Esophagus (tissue), 2 donors: ENCODE data around the gene PKNOX2. TPM values are rescaled to one million over a fixed set of nuclear protein-coding genes. Genes with fewer than 3 reads are reported as not detected.

Experiments used
- H3K27ac ChIP-seq, 2 donors: one replicate each; pipeline ENCODE4 v1.5.1; 2013; ENCODE audit warnings: low read depth in 2 of 2, mild to moderate bottlenecking in 2 of 2, inconsistent platforms in 1 of 2, low read length in 1 of 2, moderate library complexity in 1 of 2
- H3K27me3 ChIP-seq, 2 donors: one replicate each; pipeline ENCODE4 v1.6.1; 2013; ENCODE audit warnings: low read length in 2 of 2, control low read depth in 1 of 2, mild to moderate bottlenecking in 1 of 2; ENCODE audit not compliant: insufficient read depth in 2 of 2, control insufficient read depth in 1 of 2
- H3K36me3 ChIP-seq, 2 donors: one replicate each; pipeline ENCODE4 v1.6.1; 2013; ENCODE audit warnings: low read length in 1 of 2; ENCODE audit not compliant: control insufficient read depth in 2 of 2, insufficient read depth in 2 of 2
- H3K4me1 ChIP-seq, 2 donors: one replicate each; pipeline ENCODE4 v1.6.1; 2013; ENCODE audit warnings: low read length in 1 of 2; ENCODE audit not compliant: control insufficient read depth in 2 of 2, insufficient read depth in 2 of 2
- H3K4me3 ChIP-seq, 2 donors: one replicate each; pipeline ENCODE4 v1.5.1; 2013; ENCODE audit warnings: low read length in 2 of 2, mild to moderate bottlenecking in 2 of 2, low read depth in 1 of 2, moderate library complexity in 1 of 2
- H3K9me3 ChIP-seq, 2 donors: one replicate each; pipeline ENCODE4 v1.6.1; 2013; ENCODE audit warnings: mild to moderate bottlenecking in 2 of 2, low read depth in 1 of 2, low read length in 1 of 2, moderate library complexity in 1 of 2; ENCODE audit not compliant: control insufficient read depth in 2 of 2, insufficient read depth in 1 of 2
- WGBS, 2 donors: extraction: QIAGEN DNeasy Blood & Tissue Kit; methylation state at CpG; one replicate each; pipeline ENCODE4 v1.1.7; 2013; 5-methylcytosine and 5-hydroxymethylcytosine counted together
- polyA plus RNA-seq, 2 donors: library from polyadenylated mRNA; stranded (reverse); fragments of 200-250 nt; gene quantifications; one replicate each; pipeline ENCODE4 v1.2.3, GENCODE V29; 2013
- donor health status: healthy with polysubstance abuse.
- donor health status: Bipolar disorder and iron deficiency.

The PKNOX2 gene
- polyA plus RNA-seq, 2 donors = 0.24 to 0.43 TPM

GRCh38 chr11:125153837-125154236 is 10.7 kb upstream of the PKNOX2 start:
- no peaks in the 10 kb centered on the region for H3K36me3 ChIP-seq
- no peaks in the 10 kb centered on the region for H3K27me3 ChIP-seq
- H3K9me3 ChIP-seq = peaks cover 0 to 2% of the 10 kb centered on the region in 2 donors
- no peak overlapping the region for H3K27ac ChIP-seq
- no peaks in the 10 kb centered on the region for H3K4me1 ChIP-seq
- no peak overlapping the region for H3K4me3 ChIP-seq
- WGBS, 2 donors = 83 to 90% methylated on average over 2 of the region's 2 CpGs

GRCh38 chr11:125154378-125155099 is 10.0 kb upstream of the PKNOX2 start:
- Histone ChIP-seq H3K4me1 (no peaks in the 10 kb centered on the region), H3K9me3 (peaks cover 0 to 2% of the 10 kb centered on the region in 2 donors), H3K36me3 (no peaks in the 10 kb centered on the region), H3K27me3 (no peaks in the 10 kb centered on the region), H3K27ac (no peak overlapping the region), H3K4me3 (no peak overlapping the region)
- 55 to 61% methylated on average over 7 of the region's 7 CpGs for WGBS, 2 donors

DNA sequence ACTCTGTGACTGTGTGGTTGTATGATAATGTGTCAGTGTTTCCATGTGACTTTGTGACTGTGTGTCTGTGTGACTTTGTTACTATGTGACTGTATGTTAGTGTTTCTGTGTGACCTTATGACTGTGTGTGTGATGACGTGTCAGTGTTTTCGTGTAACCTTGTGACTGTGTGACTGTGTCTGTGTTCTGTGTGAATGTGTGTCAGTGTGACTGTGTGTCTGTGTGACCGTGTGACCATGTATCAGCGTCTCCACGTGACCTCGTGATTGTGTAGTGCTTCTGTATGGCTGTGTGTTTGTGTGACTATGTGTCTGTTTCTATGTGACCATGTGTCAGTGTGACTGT is 9.5 kb upstream of the PKNOX2 start:
- H3K36me3 ChIP-seq = no peaks in the 10 kb centered on the region
- H3K27me3 ChIP-seq = no peaks in the 10 kb centered on the region
- 87 to 91% methylated on average over 6 of the region's 6 CpGs for WGBS, 2 donors
- no peaks in the 10 kb centered on the region for H3K4me1 ChIP-seq
- H3K4me3 ChIP-seq = no peak overlapping the region
- no peak overlapping the region for H3K27ac ChIP-seq
- H3K9me3 ChIP-seq = peaks cover 0 to 2% of the 10 kb centered on the region in 2 donors

DNA sequence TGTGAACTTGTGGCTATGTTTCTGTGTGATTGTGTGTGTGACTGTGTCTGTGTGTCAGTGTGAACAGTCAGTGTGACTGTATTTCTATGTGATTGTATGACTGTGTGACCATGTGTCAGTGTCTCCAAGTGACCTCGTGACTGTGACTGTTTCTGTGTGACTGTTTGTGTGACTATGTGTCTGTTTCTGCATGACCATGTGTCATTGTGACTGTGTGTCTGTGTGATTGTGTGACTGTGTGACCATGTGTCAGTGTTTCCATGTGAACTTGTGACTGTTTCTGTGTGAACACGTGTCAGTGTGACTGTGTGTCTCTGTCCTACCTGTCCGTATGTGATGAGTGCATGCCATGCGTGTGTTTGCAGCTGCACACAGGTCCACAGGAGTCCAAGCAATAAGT is 8.8 kb upstream of the PKNOX2 start:
- H3K27ac ChIP-seq = no peak overlapping the region
- H3K4me1 ChIP-seq = no peaks in the 10 kb centered on the region
- peaks cover 0 to 2% of the 10 kb centered on the region in 2 donors for H3K9me3 ChIP-seq
- 72 to 76% methylated on average over 4 of the region's 4 CpGs for WGBS, 2 donors
- no peak overlapping the region for H3K4me3 ChIP-seq
- H3K36me3 ChIP-seq = no peaks in the 10 kb centered on the region
- no peaks in the 10 kb centered on the region for H3K27me3 ChIP-seq

DNA sequence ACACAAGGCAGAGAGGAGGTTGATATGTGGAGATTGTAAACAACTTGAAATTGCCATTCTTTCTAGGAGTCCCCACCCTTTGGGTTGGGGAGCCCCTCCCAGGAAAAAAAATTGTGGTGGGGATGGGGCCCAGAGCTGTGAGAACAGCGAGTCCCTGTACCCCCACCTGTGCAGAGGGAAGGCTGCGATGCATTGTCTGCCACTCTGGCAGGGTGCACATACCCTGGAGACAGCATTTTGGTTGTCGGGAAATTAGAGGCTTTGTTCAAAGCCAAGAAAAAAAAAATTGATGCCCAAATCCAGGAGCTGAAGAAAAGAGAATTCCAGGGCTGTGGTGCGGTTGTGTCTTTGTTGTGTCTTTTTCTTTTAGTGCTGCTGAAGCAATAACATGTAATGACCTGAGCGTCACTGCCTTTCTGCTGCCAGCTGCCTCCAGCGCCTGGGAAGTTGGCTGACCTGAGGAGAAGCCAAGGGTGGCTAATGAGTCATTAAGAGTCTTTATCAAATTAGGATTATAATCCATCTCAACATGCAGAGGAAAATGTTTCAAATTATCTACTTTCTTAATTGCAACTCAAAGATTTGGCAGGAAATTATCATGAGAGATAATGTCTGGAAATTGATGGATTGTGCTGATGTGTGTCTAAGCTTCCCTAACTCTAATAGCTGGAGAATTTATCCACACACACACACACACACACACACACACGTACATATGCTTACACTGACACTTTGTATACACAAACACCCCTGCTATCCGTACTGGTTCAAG is 8.0 kb upstream of the PKNOX2 start:
- Histone ChIP-seq H3K27ac (no peak overlapping the region), H3K27me3 (no peaks in the 10 kb centered on the region), H3K4me3 (no peak overlapping the region), H3K4me1 (no peaks in the 10 kb centered on the region), H3K9me3 (peaks cover 0 to 2% of the 10 kb centered on the region in 2 donors), H3K36me3 (no peaks in the 10 kb centered on the region)
- 54 to 60% methylated on average over 8 of the region's 8 CpGs for WGBS, 2 donors

DNA sequence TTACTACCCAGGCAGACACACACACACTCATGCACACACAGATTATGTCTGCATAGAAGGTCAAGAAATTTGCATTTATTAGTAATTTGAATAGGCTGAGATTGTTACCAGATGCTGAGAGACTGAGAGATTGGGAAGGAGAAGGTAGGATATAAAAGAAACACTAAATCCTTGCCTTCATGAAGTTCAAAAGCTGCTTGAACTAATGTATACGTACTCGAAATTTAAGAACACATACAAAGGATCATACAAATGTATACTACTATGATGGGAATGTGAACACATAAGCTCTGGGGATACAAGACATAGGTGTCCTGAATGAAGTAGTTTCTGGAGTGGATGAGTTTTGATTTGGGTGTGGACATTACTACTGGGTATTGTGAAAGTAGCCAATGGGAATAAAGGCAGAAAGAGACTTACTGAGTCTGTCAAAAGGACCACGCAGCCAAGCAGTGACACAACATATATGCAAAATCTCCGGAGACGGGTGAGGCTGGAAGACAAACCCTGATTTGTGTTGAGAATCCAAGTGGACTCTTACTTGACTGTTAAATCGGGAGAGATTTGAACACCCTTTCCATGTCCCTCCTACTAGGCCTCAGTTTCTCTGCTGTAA is 7.3 kb upstream of the PKNOX2 start:
- Histone ChIP-seq H3K9me3 (peaks cover 0 to 2% of the 10 kb centered on the region in 2 donors), H3K27ac (no peak overlapping the region), H3K27me3 (no peaks in the 10 kb centered on the region), H3K4me1 (no peaks in the 10 kb centered on the region), H3K4me3 (no peak overlapping the region), H3K36me3 (no peaks in the 10 kb centered on the region)
- WGBS, 2 donors = 77 to 89% methylated on average over 6 of the region's 6 CpGs

DNA sequence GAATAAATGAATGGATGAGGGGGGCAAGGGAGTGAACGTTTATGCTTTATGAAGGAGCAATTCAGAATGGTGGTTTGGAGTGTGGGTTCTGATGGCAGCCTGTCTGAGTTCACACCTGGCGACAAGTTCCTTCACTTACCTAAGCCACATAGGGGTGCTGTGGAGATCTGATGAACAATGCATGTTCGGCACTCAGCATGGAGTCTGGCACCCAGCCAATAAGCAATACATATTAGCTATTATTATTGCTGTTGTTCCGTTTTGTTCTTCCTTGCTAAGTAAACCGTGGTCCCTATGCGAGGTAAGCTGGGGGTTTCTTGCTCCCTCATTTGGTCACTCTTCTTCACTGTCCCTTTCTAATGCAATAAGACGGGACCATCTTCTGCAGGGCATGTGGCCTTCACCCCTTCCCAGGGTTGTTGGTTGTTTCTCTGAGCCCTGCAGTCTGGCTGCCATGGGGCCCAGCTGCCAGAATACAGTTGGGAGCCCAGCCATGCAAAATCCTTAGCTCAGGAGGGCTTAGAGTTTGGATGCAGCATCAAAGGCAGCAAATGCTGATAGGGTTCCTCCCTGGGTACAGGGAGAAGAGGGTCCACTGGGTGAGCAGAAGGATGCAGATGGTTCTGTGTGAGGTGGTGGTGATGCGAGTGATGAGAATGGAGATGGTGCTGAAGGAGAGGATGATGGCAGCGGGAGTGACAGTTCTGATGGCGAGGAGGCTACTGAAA is 6.4 kb upstream of the PKNOX2 start:
- no peak overlapping the region for H3K27ac ChIP-seq
- H3K4me1 ChIP-seq = no peaks in the 10 kb centered on the region
- no peaks in the 10 kb centered on the region for H3K27me3 ChIP-seq
- no peaks in the 10 kb centered on the region for H3K36me3 ChIP-seq
- whole genome bisulfite sequencing, 2 donors = 79 to 84% methylated on average over 10 of the region's 10 CpGs
- peaks cover 0 to 2% of the 10 kb centered on the region in 2 donors for H3K9me3 ChIP-seq
- H3K4me3 ChIP-seq = no peak overlapping the region

- 77 to 79% methylated on average over 4 of the region's 4 CpGs for WGBS, 2 donors
- Histone ChIP-seq H3K27ac (no peak overlapping the region), H3K27me3 (no peaks in the 10 kb centered on the region), H3K4me1 (peaks cover 0 to 3% of the 10 kb centered on the region in 2 donors), H3K4me3 (no peak overlapping the region), H3K36me3 (no peaks in the 10 kb centered on the region), H3K9me3 (no peaks in the 10 kb centered on the region)
Measured at GRCh38 chr11:125162743-125163142, 1.8 kb upstream of the PKNOX2 start.

GRCh38 chr11:125163431-125164063 is 1.0 kb upstream of the PKNOX2 start:
- H3K9me3 ChIP-seq = no peaks in the 10 kb centered on the region
- WGBS, 2 donors = 87 to 90% methylated on average over 6 of the region's 6 CpGs
- peaks cover 0 to 3% of the 10 kb centered on the region in 2 donors for H3K4me1 ChIP-seq
- H3K4me3 ChIP-seq = no peak overlapping the region
- H3K36me3 ChIP-seq = no peaks in the 10 kb centered on the region
- no peak overlapping the region for H3K27ac ChIP-seq
- no peaks in the 10 kb centered on the region for H3K27me3 ChIP-seq
